ENCODE measurements around the gene STPG2.
A peak's percentile ranks its signal among the peaks of the same experiment; 100 is the strongest.

Gene STPG2

GRCh38 chr4:98143001-98143899, at the start of gene STPG2:
TSS of gene STPG2 (minus strand) at chr4:98143476.
- in situ Hi-C loops (cut with MboI; ENCODE audit: low pct_unique_long_range_greater_than_20kb, low sequenced_read_pairs) = no loop called here
- DNase-seq = no peak

- DNase-seq = no peak
- in situ Hi-C loops (cut with MboI; ENCODE audit: low pct_unique_long_range_greater_than_20kb, low sequenced_read_pairs) = no loop called here
Observed at GRCh38 chr4:98185279-98185678, 42.0 kb upstream of the STPG2 start.

GRCh38 chr4:98181809-98182208, 38.5 kb upstream of the STPG2 start:
- in situ Hi-C loops (cut with MboI; ENCODE audit: low pct_unique_long_range_greater_than_20kb, low sequenced_read_pairs) = no loop called here
- DNase-seq = no peak

- DNase-seq = no peak
- in situ Hi-C loops (cut with MboI; ENCODE audit: low pct_unique_long_range_greater_than_20kb, low sequenced_read_pairs) = no loop called here
Observed at GRCh38 chr4:98179951-98180350, 36.7 kb upstream of the STPG2 start.

- DNase-seq = no peak
- in situ Hi-C loops (cut with MboI; ENCODE audit: low pct_unique_long_range_greater_than_20kb, low sequenced_read_pairs) = no loop called here
Observed at GRCh38 chr4:98176531-98176930, 33.3 kb upstream of the STPG2 start.

GRCh38 chr4:98170035-98170434, 26.8 kb upstream of the STPG2 start:
- in situ Hi-C loops (cut with MboI; ENCODE audit: low pct_unique_long_range_greater_than_20kb, low sequenced_read_pairs) = no loop called here
- no peak for DNase-seq

GRCh38 chr4:98166731-98167041, 23.4 kb upstream of the STPG2 start:
- DNase-seq = no peak
- in situ Hi-C loops (cut with MboI; ENCODE audit: low pct_unique_long_range_greater_than_20kb, low sequenced_read_pairs) = no loop called here

- no peak for DNase-seq
- in situ Hi-C loops (cut with MboI; ENCODE audit: low pct_unique_long_range_greater_than_20kb, low sequenced_read_pairs) = no loop called here
Observed at GRCh38 chr4:98166025-98166730, 22.9 kb upstream of the STPG2 start.

- DNase-seq = no peak
- in situ Hi-C loops (cut with MboI; ENCODE audit: low pct_unique_long_range_greater_than_20kb, low sequenced_read_pairs) = no loop called here
Observed at GRCh38 chr4:98162696-98163095, 19.4 kb upstream of the STPG2 start.

- in situ Hi-C loops (cut with MboI; ENCODE audit: low pct_unique_long_range_greater_than_20kb, low sequenced_read_pairs) = no loop called here
- peak; percentile 70 for DNase-seq
Observed at GRCh38 chr4:98151145-98151924, 8.1 kb upstream of the STPG2 start.

- in situ Hi-C loops (cut with MboI; ENCODE audit: low pct_unique_long_range_greater_than_20kb, low sequenced_read_pairs) = no loop called here
- DNase-seq = no peak
Observed at GRCh38 chr4:98150092-98150761, 7.0 kb upstream of the STPG2 start.

GRCh38 chr4:98148856-98149255, 5.6 kb upstream of the STPG2 start:
- peak; percentile 10 for DNase-seq
- in situ Hi-C loops (cut with MboI; ENCODE audit: low pct_unique_long_range_greater_than_20kb, low sequenced_read_pairs) = no loop called here

- in situ Hi-C loops (cut with MboI; ENCODE audit: low pct_unique_long_range_greater_than_20kb, low sequenced_read_pairs) = no loop called here
- no peak for DNase-seq
Observed at GRCh38 chr4:98126141-98126540, 17.1 kb downstream of the STPG2 start.

GRCh38 chr4:98125585-98125984, 17.7 kb downstream of the STPG2 start:
- in situ Hi-C loops (cut with MboI; ENCODE audit: low pct_unique_long_range_greater_than_20kb, low sequenced_read_pairs) = no loop called here
- DNase-seq = no peak

GRCh38 chr4:98117363-98117762, 25.9 kb downstream of the STPG2 start:
- in situ Hi-C loops (cut with MboI; ENCODE audit: low pct_unique_long_range_greater_than_20kb, low sequenced_read_pairs) = no loop called here

GRCh38 chr4:98113012-98113411, 30.3 kb downstream of the STPG2 start:
- peak; percentile 11 for DNase-seq
- in situ Hi-C loops (cut with MboI; ENCODE audit: low pct_unique_long_range_greater_than_20kb, low sequenced_read_pairs) = no loop called here

More at GRCh38 chr4:98117363-98117762, 25.9 kb downstream of the STPG2 start:
- DNase-seq = no peak

- in situ Hi-C loops (cut with MboI; ENCODE audit: low pct_unique_long_range_greater_than_20kb, low sequenced_read_pairs) = no loop called here
Observed at GRCh38 chr4:98110929-98111328, 32.3 kb downstream of the STPG2 start.

GRCh38 chr4:98110214-98110613, 33.1 kb downstream of the STPG2 start:
- no peak for DNase-seq
- in situ Hi-C loops (cut with MboI; ENCODE audit: low pct_unique_long_range_greater_than_20kb, low sequenced_read_pairs) = no loop called here

More at GRCh38 chr4:98110929-98111328, 32.3 kb downstream of the STPG2 start:
- DNase-seq = no peak

GRCh38 chr4:98102660-98103059, 40.6 kb downstream of the STPG2 start:
- in situ Hi-C loops (cut with MboI; ENCODE audit: low pct_unique_long_range_greater_than_20kb, low sequenced_read_pairs) = no loop called here
- no peak for DNase-seq

Data from KBM-7 (cell line).